ENCODE measurements around the gene FNDC11.
"Not testable (repeated sequence)": the region's sequence is repeated elsewhere in the genome, so short reads cannot be mapped to it uniquely, and the experiment has no call there.

Gene FNDC11

GRCh38 chr20:63508072-63508768 lies 45.7 kb upstream of the FNDC11 start:
- H3K4me2 ChIP-seq (ENCODE audit: low read length): no peak overlapping the region
- H4K5ac ChIP-seq (ENCODE audit: low read length): no peak overlapping the region
- no peak overlapping the region for H3K56ac ChIP-seq (ENCODE audit: low read length)
- H3K79me2 ChIP-seq (ENCODE audit: control insufficient read depth, insufficient read depth, low read length): no peaks in the 10 kb centered on the region
- no CpG with 5 or more reads among the region's 33 CpGs for WGBS (ENCODE audit: extremely low coverage, insufficient coverage, low lambda C conversion rate)
- no peak overlapping the region for H3K9ac ChIP-seq (ENCODE audit: low read length)
- no peak overlapping the region for H3K4me3 ChIP-seq (ENCODE audit: low read length)
- H2BK5ac ChIP-seq (ENCODE audit: low read length): no peak overlapping the region
- H2BK15ac ChIP-seq (replicated peaks; ENCODE audit: low read depth): no peak overlapping the region
- no peaks in the 10 kb centered on the region for H3K36me3 ChIP-seq (ENCODE audit: control insufficient read depth, insufficient read depth, low read length)
- no peak overlapping the region for H3K23ac ChIP-seq (ENCODE audit: low read length)
- no peaks in the 10 kb centered on the region for H3K79me1 ChIP-seq (ENCODE audit: low read length)
- no peaks in the 10 kb centered on the region for H3K27me3 ChIP-seq (ENCODE audit: insufficient read depth, low read length, poor library complexity)
- H3K18ac ChIP-seq (ENCODE audit: low read length): no peak overlapping the region
- H3K4ac ChIP-seq (ENCODE audit: low read depth, low read length): no peak overlapping the region
- no peak overlapping the region for H3K27ac ChIP-seq (ENCODE audit: low read depth, low read length)
- H3K4me1 ChIP-seq (ENCODE audit: control insufficient read depth, low read depth, low read length): no peaks in the 10 kb centered on the region
- no peak for DNase-seq
- H4K8ac ChIP-seq (ENCODE audit: low read depth, low read length): no peak overlapping the region
- no peak overlapping the region for H2BK120ac ChIP-seq (ENCODE audit: low read depth, low read length)
- no peak overlapping the region for H2AK5ac ChIP-seq (ENCODE audit: low read length)

GRCh38 chr20:63509088-63509564 lies 44.8 kb upstream of the FNDC11 start:
- no peak overlapping the region for H2BK5ac ChIP-seq (ENCODE audit: low read length)
- no peak overlapping the region for H3K4me2 ChIP-seq (ENCODE audit: low read length)
- H3K36me3 ChIP-seq (ENCODE audit: control insufficient read depth, insufficient read depth, low read length): no peaks in the 10 kb centered on the region
- no peak overlapping the region for H2BK120ac ChIP-seq (ENCODE audit: low read depth, low read length)
- H4K5ac ChIP-seq (ENCODE audit: low read length): no peak overlapping the region
- no peaks in the 10 kb centered on the region for H3K4me1 ChIP-seq (ENCODE audit: control insufficient read depth, low read depth, low read length)
- no peak overlapping the region for H2AK5ac ChIP-seq (ENCODE audit: low read length)
- no peak for DNase-seq
- WGBS (ENCODE audit: extremely low coverage, insufficient coverage, low lambda C conversion rate): no CpG with 5 or more reads among the region's 9 CpGs
- H3K27me3 ChIP-seq (ENCODE audit: insufficient read depth, low read length, poor library complexity): no peaks in the 10 kb centered on the region
- H2BK15ac ChIP-seq (replicated peaks; ENCODE audit: low read depth): no peak overlapping the region
- H3K56ac ChIP-seq (ENCODE audit: low read length): no peak overlapping the region
- H3K4me3 ChIP-seq (ENCODE audit: low read length): no peak overlapping the region
- no peak overlapping the region for H3K27ac ChIP-seq (ENCODE audit: low read depth, low read length)
- H3K18ac ChIP-seq (ENCODE audit: low read length): no peak overlapping the region
- no peak overlapping the region for H4K8ac ChIP-seq (ENCODE audit: low read depth, low read length)
- no peak overlapping the region for H3K9ac ChIP-seq (ENCODE audit: low read length)
- H3K79me1 ChIP-seq (ENCODE audit: low read length): no peaks in the 10 kb centered on the region
- H3K4ac ChIP-seq (ENCODE audit: low read depth, low read length): no peak overlapping the region
- H3K79me2 ChIP-seq (ENCODE audit: control insufficient read depth, insufficient read depth, low read length): no peaks in the 10 kb centered on the region
- no peak overlapping the region for H3K23ac ChIP-seq (ENCODE audit: low read length)

GRCh38 chr20:63513207-63513606 lies 40.8 kb upstream of the FNDC11 start:
- DNase-seq: no peak
- no peak overlapping the region for H2BK5ac ChIP-seq (ENCODE audit: low read length)
- H4K5ac ChIP-seq (ENCODE audit: low read length): no peak overlapping the region
- H4K8ac ChIP-seq (ENCODE audit: low read depth, low read length): no peak overlapping the region
- H3K56ac ChIP-seq (ENCODE audit: low read length): no peak overlapping the region
- no peak overlapping the region for H3K4ac ChIP-seq (ENCODE audit: low read depth, low read length)
- WGBS (ENCODE audit: extremely low coverage, insufficient coverage, low lambda C conversion rate): no CpG with 5 or more reads among the region's 3 CpGs
- H3K23ac ChIP-seq (ENCODE audit: low read length): no peak overlapping the region
- H3K4me3 ChIP-seq (ENCODE audit: low read length): no peak overlapping the region
- H2BK15ac ChIP-seq (replicated peaks; ENCODE audit: low read depth): no peak overlapping the region
- H3K9ac ChIP-seq (ENCODE audit: low read length): no peak overlapping the region
- no peaks in the 10 kb centered on the region for H3K79me2 ChIP-seq (ENCODE audit: control insufficient read depth, insufficient read depth, low read length)
- H3K36me3 ChIP-seq (ENCODE audit: control insufficient read depth, insufficient read depth, low read length): no peaks in the 10 kb centered on the region
- no peak overlapping the region for H2AK5ac ChIP-seq (ENCODE audit: low read length)
- no peak overlapping the region for H3K27ac ChIP-seq (ENCODE audit: low read depth, low read length)
- no peaks in the 10 kb centered on the region for H3K79me1 ChIP-seq (ENCODE audit: low read length)
- no peaks in the 10 kb centered on the region for H3K27me3 ChIP-seq (ENCODE audit: insufficient read depth, low read length, poor library complexity)
- no peak overlapping the region for H3K4me2 ChIP-seq (ENCODE audit: low read length)
- no peaks in the 10 kb centered on the region for H3K4me1 ChIP-seq (ENCODE audit: control insufficient read depth, low read depth, low read length)
- H2BK120ac ChIP-seq (ENCODE audit: low read depth, low read length): no peak overlapping the region
- H3K18ac ChIP-seq (ENCODE audit: low read length): no peak overlapping the region

- H3K23ac ChIP-seq (ENCODE audit: low read length); H3K79me2 ChIP-seq (ENCODE audit: control insufficient read depth, insufficient read depth, low read length); H3K79me1 ChIP-seq (ENCODE audit: low read length); H3K27me3 ChIP-seq (ENCODE audit: insufficient read depth, low read length, poor library complexity); H3K4me3 ChIP-seq (ENCODE audit: low read length); H3K36me3 ChIP-seq (ENCODE audit: control insufficient read depth, insufficient read depth, low read length); H4K5ac ChIP-seq (ENCODE audit: low read length); DNase-seq; H3K18ac ChIP-seq (ENCODE audit: low read length); H3K9ac ChIP-seq (ENCODE audit: low read length); H4K8ac ChIP-seq (ENCODE audit: low read depth, low read length); H2BK120ac ChIP-seq (ENCODE audit: low read depth, low read length); H2BK5ac ChIP-seq (ENCODE audit: low read length); H3K4ac ChIP-seq (ENCODE audit: low read depth, low read length); H3K4me2 ChIP-seq (ENCODE audit: low read length); H3K4me1 ChIP-seq (ENCODE audit: control insufficient read depth, low read depth, low read length); H3K56ac ChIP-seq (ENCODE audit: low read length); H2AK5ac ChIP-seq (ENCODE audit: low read length); H2BK15ac ChIP-seq (replicated peaks; ENCODE audit: low read depth); H3K27ac ChIP-seq (ENCODE audit: low read depth, low read length): not testable (repeated sequence)
- no CpG with 5 or more reads among the region's 10 CpGs for WGBS (ENCODE audit: extremely low coverage, insufficient coverage, low lambda C conversion rate)
These were observed 39.4 kb upstream of the FNDC11 start for GRCh38 chr20:63514520-63514919.

- Histone ChIP-seq H2BK15ac (replicated peaks; ENCODE audit: low read depth) (no peak overlapping the region), H2AK5ac (ENCODE audit: low read length) (no peak overlapping the region), H2BK120ac (ENCODE audit: low read depth, low read length) (no peak overlapping the region), H3K23ac (ENCODE audit: low read length) (no peak overlapping the region), H4K8ac (ENCODE audit: low read depth, low read length) (no peak overlapping the region), H3K79me1 (ENCODE audit: low read length) (peaks cover 11% of the 10 kb centered on the region), H3K18ac (ENCODE audit: low read length) (no peak overlapping the region), H3K79me2 (ENCODE audit: control insufficient read depth, insufficient read depth, low read length) (peaks cover 4% of the 10 kb centered on the region), H3K36me3 (ENCODE audit: control insufficient read depth, insufficient read depth, low read length) (no peaks in the 10 kb centered on the region), H2BK5ac (ENCODE audit: low read length) (no peak overlapping the region), H3K56ac (ENCODE audit: low read length) (no peak overlapping the region), H3K4ac (ENCODE audit: low read depth, low read length) (no peak overlapping the region), H3K4me2 (ENCODE audit: low read length) (no peak overlapping the region), H3K27ac (ENCODE audit: low read depth, low read length) (no peak overlapping the region), H3K9ac (ENCODE audit: low read length) (no peak overlapping the region), H4K5ac (ENCODE audit: low read length) (no peak overlapping the region), H3K27me3 (ENCODE audit: insufficient read depth, low read length, poor library complexity) (no peaks in the 10 kb centered on the region), H3K4me3 (ENCODE audit: low read length) (no peak overlapping the region), H3K4me1 (ENCODE audit: control insufficient read depth, low read depth, low read length) (no peaks in the 10 kb centered on the region)
- no CpG with 5 or more reads among the region's 32 CpGs for WGBS (ENCODE audit: extremely low coverage, insufficient coverage, low lambda C conversion rate)
- DNase-seq: no peak
These were observed 36.3 kb upstream of the FNDC11 start for GRCh38 chr20:63517376-63518309.
